H1 (cell line): Measurements from ENCODE around the gene LAMTOR4. TPM values are rescaled to one million over a fixed set of nuclear protein-coding genes. Genes with fewer than 3 reads are reported as not detected.

Source experiments
- CTCF ChIA-PET: fragments of 300-600 bp; sonication (Branson Sonifier 250); formaldehyde crosslinking; loops from one replicate; lab custom pipeline; 2021; ENCODE audit not compliant: partially characterized antibody; lab: Charles Lee
- POLR2A ChIA-PET: fragments of 300-600 bp; sonication (Branson Sonifier 250); formaldehyde crosslinking; loops from one replicate; lab custom pipeline; 2021; ENCODE audit warnings: inconsistent platforms; ENCODE audit not compliant: partially characterized antibody; lab: Charles Lee
- DNase-seq, 2 experiments: peaks; one replicate each; pipeline versions ENCODE4 v3.0.0 to v3.0.0-alpha.2; 2010 to 2022; ENCODE audit warnings: low spot score in 2 of 2, low read depth in 1 of 2, mixed read lengths in 1 of 2
- FAIRE-seq: peaks from 2 replicates; lab custom pipeline; 2011; peaks lifted over from hg19 to GRCh38; lab: Jason Lieb, UNC
- H2AFZ ChIP-seq: 2 replicates; pipeline ENCODE4 v1.8.1; 2012; ENCODE audit warnings: low read length, inconsistent platforms
- H2AK5ac ChIP-seq: 2 replicates; pipeline ENCODE4 v1.6.1; 2013; ENCODE audit warnings: low read depth, low read length
- H2BK120ac ChIP-seq: replicated peaks from 2 replicates; pipeline ENCODE3; 2013; ENCODE audit warnings: low read depth, low read length, inconsistent platforms
- H2BK12ac ChIP-seq: 2 replicates; pipeline ENCODE4 v1.6.1; 2013; ENCODE audit warnings: low read depth, low read length
- H2BK15ac ChIP-seq: 2 replicates; pipeline ENCODE4 v1.6.1; 2013; ENCODE audit warnings: low read length
- H2BK20ac ChIP-seq: 2 replicates; pipeline ENCODE4 v1.6.1; 2013; ENCODE audit warnings: low read length
- H2BK5ac ChIP-seq: 2 replicates; pipeline ENCODE4 v1.6.1; 2013; ENCODE audit warnings: low read depth, low read length
- H3K14ac ChIP-seq: 2 replicates; pipeline ENCODE4 v1.6.1; 2013; ENCODE audit warnings: inconsistent platforms; ENCODE audit not compliant: insufficient read length
- H3K18ac ChIP-seq: 2 replicates; pipeline ENCODE4 v1.6.1; 2013; ENCODE audit warnings: low read length; ENCODE audit errors: extremely low read depth
- H3K23ac ChIP-seq: 2 replicates; pipeline ENCODE4 v1.6.1; 2013; ENCODE audit warnings: inconsistent platforms; ENCODE audit not compliant: insufficient read length
- H3K23me2 ChIP-seq: 2 replicates; pipeline ENCODE4 v1.6.1; 2013; ENCODE audit warnings: low read depth, low read length
- H3K27ac ChIP-seq: 2 replicates; pipeline ENCODE4 v1.6.1; 2011; ENCODE audit warnings: low read depth, low read length, inconsistent platforms
- H3K27me3 ChIP-seq, 4 experiments: replicated peaks in 1 of 4; 1 replicate in 1 of 4; 2 replicates in 3 of 4; pipeline versions ENCODE4 v1.6.1 to v1.8.1; 2011 to 2013; ENCODE audit warnings: low read length in 3 of 4, mild to moderate bottlenecking in 3 of 4, inconsistent platforms in 2 of 4, mixed read lengths in 2 of 4, moderate library complexity in 1 of 4; ENCODE audit not compliant: control insufficient read depth in 3 of 4, insufficient read depth in 3 of 4; ENCODE audit errors: extremely low read depth in 1 of 4
- H3K36me3 ChIP-seq, 4 experiments: 2 replicates each; pipeline versions ENCODE4 v1.6.1 to v1.8.1; 2011 to 2013; ENCODE audit warnings: mild to moderate bottlenecking in 4 of 4, low read length in 3 of 4, moderate library complexity in 2 of 4, control low read depth in 1 of 4, inconsistent platforms in 1 of 4; ENCODE audit not compliant: insufficient read depth in 4 of 4, control insufficient read depth in 2 of 4
- H3K4ac ChIP-seq: replicated peaks from 2 replicates; pipeline ENCODE3; 2013; ENCODE audit warnings: low read length, low read depth, mixed read lengths, inconsistent platforms; ENCODE audit not compliant: insufficient read length
- H3K4me1 ChIP-seq, 4 experiments: replicated peaks in 1 of 4; 1 replicate in 1 of 4; 2 replicates in 3 of 4; pipeline versions ENCODE4 v1.6.1 to v1.8.1; 2011 to 2013; ENCODE audit warnings: low read length in 3 of 4, inconsistent platforms in 2 of 4, mixed read lengths in 1 of 4; ENCODE audit not compliant: insufficient read depth in 4 of 4, control insufficient read depth in 3 of 4
- H3K4me2 ChIP-seq, 2 experiments: 2 replicates each; pipeline versions ENCODE4 v1.6.1 to v1.8.1; 2011 to 2013; ENCODE audit warnings: low read depth in 2 of 2, low read length in 2 of 2, control low read depth in 1 of 2, inconsistent platforms in 1 of 2, mild to moderate bottlenecking in 1 of 2; ENCODE audit not compliant: insufficient read depth in 1 of 2
- H3K4me3 ChIP-seq, 4 experiments: fragments of 200-600, 300-600 bp in 1 of 4; sonication (generic), shearing (Covaris generic), sonication (Bioruptor Twin) in 1 of 4; 2 replicates each; pipeline versions ENCODE4 v1.5.1 to v1.8.1; 2011 to 2016; ENCODE audit warnings: low read length in 4 of 4, low read depth in 3 of 4, control low read depth in 2 of 4, inconsistent platforms in 2 of 4, mild to moderate bottlenecking in 2 of 4, mixed read lengths in 1 of 4, moderate library complexity in 1 of 4; ENCODE audit not compliant: insufficient read depth in 2 of 4; ENCODE audit errors: extremely low read depth in 1 of 4
- H3K56ac ChIP-seq: replicated peaks from 2 replicates; pipeline ENCODE3; 2013; ENCODE audit warnings: low read depth, mild to moderate bottlenecking, mixed read lengths, low read length, inconsistent platforms; ENCODE audit not compliant: insufficient read length
- H3K79me1 ChIP-seq: 2 replicates; pipeline ENCODE4 v1.6.1; 2013; ENCODE audit warnings: low read depth, low read length, control low read depth
- H3K79me2 ChIP-seq, 2 experiments: 2 replicates each; pipeline versions ENCODE4 v1.6.1 to v1.8.1; 2012 to 2013; ENCODE audit warnings: low read length in 2 of 2, mild to moderate bottlenecking in 2 of 2, inconsistent platforms in 1 of 2; ENCODE audit not compliant: insufficient read depth in 2 of 2, control insufficient read depth in 1 of 2
- H3K9ac ChIP-seq, 4 experiments: replicated peaks in 1 of 4; 1 replicate in 1 of 4; 2 replicates in 3 of 4; pipeline versions ENCODE4 v1.6.1 to v1.8.1; 2011 to 2013; ENCODE audit warnings: low read depth in 3 of 4, low read length in 3 of 4, control low read depth in 2 of 4, mild to moderate bottlenecking in 2 of 4, moderate library complexity in 2 of 4, inconsistent platforms in 1 of 4; ENCODE audit errors: extremely low read depth in 1 of 4
- H3K9me3 ChIP-seq, 2 experiments: 2 replicates each; pipeline versions ENCODE4 v1.6.1 to v1.8.1; 2012 to 2013; ENCODE audit warnings: mild to moderate bottlenecking in 2 of 2, moderate library complexity in 2 of 2, control low read depth in 1 of 2, inconsistent platforms in 1 of 2, low read depth in 1 of 2, low read length in 1 of 2, mixed read lengths in 1 of 2; ENCODE audit not compliant: insufficient read depth in 2 of 2
- H4K20me1 ChIP-seq, 2 experiments: replicated peaks in 1 of 2; 2 replicates each; pipeline versions ENCODE3 to v1.8.1; 2011 to 2013; ENCODE audit warnings: inconsistent platforms in 2 of 2, low read length in 2 of 2, mild to moderate bottlenecking in 1 of 2; ENCODE audit not compliant: insufficient read depth in 2 of 2, control insufficient read depth in 1 of 2
- H4K5ac ChIP-seq: 2 replicates; pipeline ENCODE4 v1.6.1; 2013; ENCODE audit warnings: low read length, low read depth, mixed read lengths, inconsistent platforms; ENCODE audit not compliant: insufficient read length
- H4K8ac ChIP-seq: 2 replicates; pipeline ENCODE4 v1.8.0; 2013; ENCODE audit warnings: mild to moderate bottlenecking, moderate library complexity, low read length, inconsistent platforms; ENCODE audit not compliant: insufficient read depth; ENCODE audit errors: extremely low read depth
- H4K91ac ChIP-seq: replicated peaks from 2 replicates; pipeline ENCODE3; 2013; ENCODE audit warnings: low read length, mixed read lengths, inconsistent platforms; ENCODE audit not compliant: insufficient read length
- EP300 ChIP-seq, 2 experiments: IDR thresholded peaks; 1 replicate in 1 of 2; 2 replicates in 1 of 2; pipeline ENCODE4 v1.6.1; 2011 to 2012; ENCODE audit warnings: low read depth in 2 of 2, low read length in 2 of 2, mild to moderate bottlenecking in 2 of 2, borderline replicate concordance in 1 of 2, inconsistent platforms in 1 of 2, moderate library complexity in 1 of 2
- EZH2 ChIP-seq: fragments of 200-600 bp; sonication (generic); IDR thresholded peaks from 2 replicates; pipeline ENCODE4 v1.7.1; 2012; ENCODE audit warnings: low read depth, mild to moderate bottlenecking, moderate library complexity, low read length, inconsistent platforms; ENCODE audit not compliant: severe bottlenecking
- HDAC2 ChIP-seq, 2 experiments: fragments of 300-600 bp in 1 of 2; sonication (generic) in 1 of 2; IDR thresholded peaks; 2 replicates each; pipeline ENCODE4 v1.6.1; 2011 to 2012; ENCODE audit warnings: low read depth in 2 of 2, low read length in 2 of 2, mild to moderate bottlenecking in 2 of 2, moderate library complexity in 2 of 2, borderline replicate concordance in 1 of 2, inconsistent platforms in 1 of 2
- WGBS, 2 experiments: shearing (Covaris generic) in 1 of 2; methylation state at CpG; one replicate each; pipeline versions ENCODE4 v1.1.6 to v1.1.7; 2013 to 2015; ENCODE audit warnings: low lambda C conversion rate in 2 of 2, mixed read lengths in 2 of 2, inconsistent platforms in 1 of 2, low coverage in 1 of 2, missing lambda C conversion rate in 1 of 2; ENCODE audit not compliant: insufficient replicate concordance in 2 of 2, insufficient coverage in 1 of 2, insufficient read length in 1 of 2; ENCODE audit errors: extremely low coverage in 1 of 2, missing lambda C conversion rate in 1 of 2; 5-methylcytosine and 5-hydroxymethylcytosine counted together
- polyA plus RNA-seq, 7 experiments: library from polyadenylated mRNA; depleted of rRNA in 3 of 7; stranded (reverse) in 5 of 7; unstranded in 2 of 7; fragments of >200 nt in 5 of 7; fragments of 200-250 nt in 2 of 7; gene quantifications; 1 replicate in 5 of 7; 2 replicates in 1 of 7; 4 replicates in 1 of 7; pipeline versions ENCODE4 v1.2.1 to v1.2.3, GENCODE V29; 2011 to 2013; ENCODE audit warnings: missing spikeins in 2 of 7, mixed read lengths in 2 of 7
- total RNA-seq: library from RNA; stranded (reverse); fragmentation: NEBNext Ultra II Directional; extraction: Animal tissue kit (Norgen Biotek cat#: 25700); gene quantifications from 2 replicates; pipeline ENCODE4 v1.2.1, GENCODE V29; 2021

Gene LAMTOR4
- total and polyA plus RNA-seq, 2 of the 8 experiments (the other 6 are each of a cell fraction or from before 2014, with no cell fraction given), result 153 to 622 TPM

GRCh38 chr7:100106633-100107032, 42.1 kb upstream of the LAMTOR4 start:
- H2BK120ac ChIP-seq, result no peak overlapping the region
- no peaks in the 10 kb centered on the region; the same call in 1 of the 2 replicates for H3K79me1 ChIP-seq
- H3K27me3 ChIP-seq, result no peaks in the 10 kb centered on the region
- POLR2A ChIA-PET, result interaction anchor here (1.8 to 20.0 kb wide), 3 partner anchors 11 to 21 kb away, joined by 5 to 722 read pairs (median 414); partner anchors contain the start of genes CNPY4, COPS6, MBLAC1 and TAF6
- H3K27ac ChIP-seq, result no peak overlapping the region
- DNase-seq (no peak), FAIRE-seq (no peak)
- H2BK20ac ChIP-seq, result no peak overlapping the region
- H2BK12ac ChIP-seq, result no peak overlapping the region
- no peak overlapping the region for H4K5ac ChIP-seq
- H2BK5ac ChIP-seq, result no peak overlapping the region
- CTCF ChIA-PET, result interaction anchor here (1.0 to 2.1 kb wide), 2 partner anchors 24 to 26 kb away, joined by 3 to 5 read pairs; no protein-coding TSS in a partner anchor
- no peaks in the 10 kb centered on the region for H3K9me3 ChIP-seq
- no peak overlapping the region for H3K4ac ChIP-seq
- no peak overlapping the region for H3K4me3 ChIP-seq
- no peaks in the 10 kb centered on the region for H3K23me2 ChIP-seq
- no peak overlapping the region for H4K91ac ChIP-seq
- no peak overlapping the region for H3K4me2 ChIP-seq
- H4K20me1 ChIP-seq, result peaks cover 5% of the 10 kb centered on the region in 2 experiments
- no peak overlapping the region for H2AK5ac ChIP-seq
- H3K9ac ChIP-seq, result no peak overlapping the region
- 0 out of 4 replicates have a peak, but pooled peaks cover 0 to 6% of the 10 kb centered on the region in 2 experiments for H3K79me2 ChIP-seq
- no peak overlapping the region for H3K14ac ChIP-seq
- H2AFZ ChIP-seq, result no peak overlapping the region
- H3K36me3 ChIP-seq, result peaks cover 9 to 50% (median 34%) of the 10 kb centered on the region in 4 experiments; a peak in 7 of 8 replicates
- no peak overlapping the region for H4K8ac ChIP-seq
- H3K18ac ChIP-seq, result no peak overlapping the region
- no peak overlapping the region for H2BK15ac ChIP-seq
- 96% methylated on average over 11 of the region's 17 CpGs; no CpG with 5 or more reads in 1 of the 2 experiments for WGBS, 2 experiments
- no peak overlapping the region for H3K56ac ChIP-seq
- H3K23ac ChIP-seq, result no peak overlapping the region
- no peaks in the 10 kb centered on the region; a peak in 2 of 7 replicates for H3K4me1 ChIP-seq
- TF ChIP-seq HDAC2 (IDR thresholded peaks at IDR 0.05; ENCODE audit: borderline replicate concordance in 1 of 2, low read depth in 2 of 2, low read length in 2 of 2) (no peak), EP300 (IDR thresholded peaks at IDR 0.05; ENCODE audit: borderline replicate concordance in 1 of 2, low read depth in 2 of 2, low read length in 2 of 2) (no peak), EZH2 (no peak)
